CD4-positive, alpha-beta T cell treated with Interleukin-17A for 4 hours (primary cell): ENCODE results near the gene MBTD1.
"Not testable (repeated sequence)": the region's sequence is repeated elsewhere in the genome, so short reads cannot be mapped to it uniquely, and the experiment has no call there.

Experiments used
- DNase-seq: peaks from one replicate; pipeline ENCODE4 v3.0.0-alpha.2; 2020; ENCODE audit warnings: mixed read lengths

The MBTD1 gene

DNA sequence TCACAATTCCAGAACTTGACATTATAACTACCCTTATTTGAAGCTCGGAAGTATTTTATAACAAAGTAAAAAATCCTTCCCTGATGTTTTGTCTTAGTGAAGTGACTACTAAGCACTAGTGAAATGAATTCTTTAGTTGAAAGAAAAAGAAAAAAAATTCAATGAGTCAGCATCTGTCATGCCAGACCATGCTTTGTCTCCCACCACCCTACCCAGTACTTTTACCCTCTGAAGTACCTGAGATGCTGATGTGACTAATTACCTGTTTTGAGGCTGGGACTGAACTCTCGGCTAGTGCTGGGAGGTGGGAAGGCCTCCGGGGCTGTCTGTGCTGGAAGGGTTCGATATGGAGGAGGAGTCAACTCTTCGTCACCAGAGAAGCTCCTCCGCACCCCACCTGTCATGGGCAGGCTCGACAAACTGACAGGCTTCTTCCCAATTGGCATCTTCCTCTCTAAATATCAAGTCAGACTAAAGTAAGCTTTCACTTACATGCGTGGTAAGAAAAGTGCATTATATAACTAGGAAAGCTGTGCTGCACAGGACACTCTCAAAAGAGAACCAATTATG lies 74.0 kb downstream of the MBTD1 start:
- DNase-seq, result no peak

DNA sequence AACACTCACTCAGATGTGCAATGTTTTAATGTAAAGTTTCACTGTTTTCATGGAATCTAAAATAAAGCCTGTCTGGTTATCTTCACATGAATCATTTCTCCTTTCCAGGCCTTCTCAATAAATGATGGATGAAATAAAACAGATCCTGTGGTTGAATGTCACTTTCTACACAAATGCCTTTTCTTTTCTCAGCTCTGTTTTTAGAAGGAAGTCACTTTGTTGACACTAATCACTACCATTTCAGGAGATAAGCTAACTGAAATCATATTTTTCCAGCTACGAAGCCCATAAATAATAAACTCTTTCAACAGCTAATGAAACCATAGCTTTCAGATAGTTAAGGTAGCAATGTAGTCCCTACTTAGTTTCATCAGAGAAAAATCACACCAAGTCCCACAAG lies 75.7 kb downstream of the MBTD1 start:
- DNase-seq, result no peak

DNA sequence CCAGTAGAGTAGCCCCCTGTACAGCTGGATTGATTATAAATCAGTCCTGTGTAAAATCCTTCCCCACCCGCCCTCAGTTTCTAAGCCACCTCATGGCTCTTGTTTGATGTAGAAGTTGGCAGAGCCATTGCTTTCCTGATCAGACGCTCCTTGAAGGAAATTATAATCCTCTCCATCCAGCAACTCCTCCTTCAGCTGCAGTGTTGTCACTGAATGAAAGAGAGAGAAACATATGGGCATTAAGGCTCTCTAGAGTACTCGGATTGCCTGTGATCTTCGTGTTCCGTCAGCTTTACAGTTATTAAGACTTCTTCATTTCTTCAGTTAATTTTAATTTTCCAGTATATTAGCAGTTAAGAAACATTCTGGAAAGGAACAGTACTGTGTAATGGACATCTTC lies 79.4 kb downstream of the MBTD1 start:
- no peak for DNase-seq

DNA sequence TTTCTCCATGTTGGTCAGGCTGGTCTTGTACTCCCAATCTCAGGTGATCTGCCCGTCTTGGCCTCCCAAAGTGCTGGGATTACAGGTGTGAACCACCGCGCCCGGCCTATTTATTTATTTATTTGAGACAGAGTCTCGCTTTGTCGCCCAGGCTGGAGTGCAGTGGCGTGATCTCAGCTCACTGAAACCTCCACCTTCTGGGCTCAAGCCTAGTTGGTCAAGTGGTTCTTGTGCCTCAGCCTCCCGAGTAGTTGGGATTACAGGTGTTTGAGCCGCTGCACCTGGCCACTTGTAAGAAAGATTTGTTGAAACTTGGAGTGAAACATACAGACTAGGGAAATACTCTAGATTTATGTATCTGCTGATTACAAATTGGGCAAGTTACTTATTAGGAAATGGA lies 87.8 kb downstream of the MBTD1 start:
- not testable (repeated sequence) for DNase-seq

DNA sequence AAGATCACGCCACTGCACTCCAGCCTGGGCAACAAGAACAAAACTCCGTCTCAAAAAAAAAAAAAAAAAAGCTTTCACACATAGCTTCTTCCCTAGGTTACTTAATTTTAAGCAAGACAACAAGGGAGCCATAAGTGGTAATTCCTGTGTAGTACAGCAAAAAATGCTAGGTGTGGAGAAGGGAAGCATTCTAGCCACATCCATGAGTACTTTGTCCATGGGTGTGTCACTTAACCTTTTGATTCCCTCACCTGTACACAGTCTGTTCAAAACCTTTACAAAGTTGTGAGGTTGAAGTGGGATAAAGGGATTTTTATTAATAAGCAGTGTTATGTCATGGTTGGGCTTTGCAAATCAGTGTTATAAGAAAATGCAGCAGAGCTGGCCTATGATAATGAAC lies 89.1 kb downstream of the MBTD1 start:
- DNase-seq, result no peak

DNA sequence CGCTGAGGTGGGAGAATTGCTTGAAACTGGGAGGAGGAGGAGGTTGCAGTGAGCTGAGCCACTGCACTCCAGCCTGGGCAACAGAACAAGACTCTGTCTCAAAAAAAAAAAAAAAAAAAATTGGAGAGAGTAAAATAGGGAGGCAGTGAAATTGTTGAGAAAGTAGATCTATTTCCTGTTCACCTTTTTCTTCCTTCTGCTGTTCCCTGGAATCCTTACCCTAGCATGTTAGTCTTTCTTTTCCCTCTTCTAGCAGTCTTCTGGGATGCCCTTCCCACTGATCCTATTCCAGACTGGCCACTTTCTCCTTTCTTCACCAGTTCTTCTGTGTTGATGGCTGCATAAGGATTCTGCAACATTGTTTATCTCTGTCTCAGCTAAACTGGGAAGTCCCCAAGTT lies 90.5 kb downstream of the MBTD1 start:
- no peak for DNase-seq

DNA sequence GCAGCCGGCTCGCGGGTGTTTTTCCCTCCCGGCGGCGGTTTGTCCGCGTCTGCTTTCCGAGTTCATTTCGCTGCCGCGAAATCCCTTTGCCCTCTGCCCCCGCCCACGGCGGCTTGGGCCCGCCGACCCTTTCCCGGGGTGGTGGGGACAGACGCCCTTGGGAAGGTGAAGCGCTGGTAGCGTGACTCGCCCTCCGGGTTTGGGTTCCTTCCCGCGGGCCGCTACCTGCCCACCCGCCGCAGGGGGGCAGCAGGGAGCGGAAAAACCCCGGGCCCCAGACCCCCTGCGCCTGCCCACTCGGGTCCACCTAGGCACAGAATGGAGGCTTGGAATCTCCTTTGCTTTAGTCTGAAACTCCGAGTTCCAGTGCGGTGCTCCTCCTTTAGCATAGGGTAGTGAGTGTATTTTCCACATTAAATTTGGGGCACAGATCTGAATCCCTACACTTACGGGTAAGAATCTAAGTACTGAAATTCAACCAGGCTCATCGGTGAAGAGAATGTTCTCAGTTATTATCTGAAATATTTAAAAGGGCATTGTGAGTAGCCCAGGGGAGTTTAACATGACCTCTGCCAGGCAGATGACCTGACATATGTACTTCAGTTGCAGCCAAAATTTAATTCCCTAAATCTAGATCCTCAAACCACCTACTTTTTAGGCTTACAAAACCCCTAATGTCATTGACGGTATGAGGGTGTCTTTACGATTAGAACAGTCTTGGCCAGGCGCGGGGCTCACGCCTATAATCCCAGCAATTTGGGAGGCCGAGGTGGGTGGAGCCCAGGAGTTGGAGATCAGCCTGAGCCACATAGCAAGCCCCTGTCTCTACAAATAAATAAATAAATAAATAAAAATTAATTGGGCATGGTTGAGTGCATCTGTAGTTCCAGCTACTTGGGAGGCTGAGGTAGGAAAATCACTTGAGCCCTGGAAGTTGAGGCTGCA lies 92.6 kb downstream of the MBTD1 start:
- DNase-seq, result peak; percentile 77

DNA sequence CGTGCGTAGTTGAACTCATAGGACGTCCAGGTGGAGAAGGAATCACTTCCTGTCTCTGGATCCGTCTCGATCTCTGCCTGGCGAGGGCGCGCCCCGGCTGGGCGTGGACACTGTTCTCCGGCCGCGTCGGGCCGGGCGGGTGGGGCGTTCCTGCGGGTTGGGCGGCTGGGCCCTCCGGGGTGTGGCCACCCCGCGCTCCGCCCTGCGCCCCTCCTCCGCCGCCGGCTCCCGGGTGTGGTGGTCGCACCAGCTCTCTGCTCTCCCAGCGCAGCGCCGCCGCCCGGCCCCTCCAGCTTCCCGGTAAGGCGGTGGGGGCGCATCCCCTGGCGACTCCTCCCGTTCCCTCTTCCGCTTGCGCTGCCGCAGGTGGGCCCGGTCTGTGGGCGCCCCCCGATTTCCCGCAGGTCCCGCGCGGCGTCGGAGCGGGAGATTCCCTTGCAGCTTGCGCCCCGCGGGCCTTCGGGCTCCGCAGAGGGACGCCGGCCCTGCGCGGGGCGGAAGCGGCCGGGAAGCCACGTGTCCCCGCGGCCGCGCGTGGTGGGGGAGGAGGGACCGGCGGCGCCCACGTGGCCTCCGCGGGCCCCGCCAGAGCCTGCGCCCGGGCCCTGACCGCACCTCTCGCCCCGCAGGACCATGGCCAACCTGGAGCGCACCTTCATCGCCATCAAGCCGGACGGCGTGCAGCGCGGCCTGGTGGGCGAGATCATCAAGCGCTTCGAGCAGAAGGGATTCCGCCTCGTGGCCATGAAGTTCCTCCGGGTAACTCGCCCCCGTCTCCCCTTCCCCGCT lies 93.5 kb downstream of the MBTD1 start, which contains the start of gene NME2:
Gene NME2 (plus strand): TSS at position 214 of the 789 bp plus-strand sequence. CDS start 420 bp downstream, at position 634.
- DNase-seq, result peak; percentile 72

DNA sequence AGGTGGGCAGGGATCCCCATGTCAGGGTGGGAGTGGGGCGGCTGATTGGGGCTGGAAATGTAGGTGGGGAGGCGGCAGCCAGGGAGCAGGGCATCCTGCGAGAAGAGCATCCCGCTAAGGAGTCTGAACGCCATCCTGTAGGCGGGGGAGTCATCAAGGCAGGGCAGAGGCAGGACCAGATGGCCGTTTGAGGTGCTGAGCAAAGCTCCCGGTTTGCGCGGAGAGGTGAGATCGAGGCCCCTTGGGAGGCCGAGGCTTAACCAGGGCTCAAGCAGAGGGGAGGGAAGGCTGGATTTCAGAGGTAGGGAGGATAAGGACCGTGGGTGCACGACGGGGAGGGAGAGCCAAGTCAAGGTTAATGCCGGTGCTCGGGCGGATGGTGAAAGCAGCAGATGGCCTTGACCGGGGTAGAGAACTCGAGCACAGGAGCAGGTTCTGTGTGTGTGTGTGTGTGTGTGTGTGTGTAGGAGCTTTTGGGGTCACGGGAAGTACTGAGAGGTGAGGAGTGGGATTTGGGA lies 94.1 kb downstream of the MBTD1 start:
- DNase-seq, result no peak

DNA sequence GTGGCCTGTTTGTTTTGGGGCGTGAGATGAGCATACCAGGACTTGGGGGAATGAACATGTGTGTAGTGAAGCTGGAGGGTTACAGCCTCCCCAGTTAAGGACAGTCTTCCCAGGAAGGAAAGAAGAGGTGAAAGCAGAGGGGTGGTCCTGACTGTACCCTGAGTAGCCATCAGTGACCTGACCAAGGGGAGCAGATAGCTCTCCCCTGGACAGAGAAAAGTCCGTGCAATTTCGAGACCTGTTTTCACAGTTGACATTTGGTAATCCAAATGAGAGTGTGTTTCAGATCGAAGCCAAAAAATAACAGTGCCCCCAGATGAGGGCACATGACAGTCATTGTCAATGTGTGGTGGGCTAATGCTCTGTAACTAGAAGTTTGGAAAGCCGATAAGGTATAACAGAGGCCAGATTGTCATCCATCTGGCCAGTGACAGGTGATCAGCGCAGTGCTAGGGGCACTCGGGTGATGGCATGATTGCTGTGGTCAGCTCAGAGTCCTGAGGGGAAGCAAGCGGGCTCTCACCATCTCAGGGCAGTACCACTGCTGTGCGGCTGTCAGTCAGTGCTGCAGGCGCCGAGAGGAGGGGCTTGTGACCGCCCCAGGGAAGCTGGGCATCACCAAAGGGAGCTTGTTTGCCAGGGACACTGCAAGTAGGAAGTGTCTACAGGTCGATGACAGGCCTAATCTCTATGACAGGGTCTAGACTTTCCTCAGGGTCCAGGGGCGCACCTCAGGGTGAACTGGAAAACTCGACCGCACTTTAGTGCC lies 94.8 kb downstream of the MBTD1 start:
- DNase-seq, result no peak

DNA sequence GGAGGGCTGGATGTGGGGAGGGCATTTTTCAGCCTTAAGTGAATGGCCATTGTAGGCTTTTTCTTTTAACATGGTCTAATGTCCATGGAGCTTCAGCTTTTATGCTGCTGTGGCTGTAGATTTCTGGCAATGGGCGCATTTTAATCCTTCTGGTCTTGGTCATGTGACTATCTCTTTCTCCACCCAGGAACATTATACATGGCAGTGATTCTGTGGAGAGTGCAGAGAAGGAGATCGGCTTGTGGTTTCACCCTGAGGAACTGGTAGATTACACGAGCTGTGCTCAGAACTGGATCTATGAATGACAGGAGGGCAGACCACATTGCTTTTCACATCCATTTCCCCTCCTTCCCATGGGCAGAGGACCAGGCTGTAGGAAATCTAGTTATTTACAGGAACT lies 98.3 kb downstream of the MBTD1 start:
- DNase-seq, result no peak

DNA sequence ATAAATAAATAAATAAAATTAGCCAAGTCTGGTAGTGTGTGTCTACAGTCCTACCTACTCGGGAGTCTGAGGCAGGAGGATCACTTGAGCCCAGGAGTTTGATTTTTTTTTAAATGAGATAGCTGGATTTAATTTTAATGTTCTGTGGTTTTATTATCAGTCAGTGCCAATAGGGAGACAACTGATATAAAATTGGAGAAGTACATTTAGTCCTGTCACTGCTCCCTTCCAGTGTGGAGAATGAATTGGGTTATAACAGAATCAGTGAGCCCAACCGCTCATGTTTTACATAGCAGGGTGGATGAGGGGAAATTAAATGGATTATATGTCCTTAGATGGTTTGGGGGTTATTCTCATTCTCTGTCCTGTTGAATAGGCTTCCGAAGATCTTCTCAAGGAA lies 100.2 kb downstream of the MBTD1 start:
- DNase-seq, result no peak

DNA sequence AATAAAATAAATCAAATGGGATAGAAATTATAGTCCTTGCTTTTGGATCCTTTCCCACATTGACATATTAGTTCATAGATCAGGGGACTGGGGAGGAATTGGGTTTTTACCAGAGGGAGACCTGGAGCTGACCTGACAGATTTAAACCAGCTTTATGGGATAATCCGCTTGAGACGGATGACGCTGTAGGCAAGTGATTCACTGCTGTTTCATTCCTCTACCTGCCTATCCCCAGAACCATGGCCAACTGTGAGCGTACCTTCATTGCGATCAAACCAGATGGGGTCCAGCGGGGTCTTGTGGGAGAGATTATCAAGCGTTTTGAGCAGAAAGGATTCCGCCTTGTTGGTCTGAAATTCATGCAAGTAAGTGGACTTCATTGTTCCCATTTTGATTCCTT lies 104.4 kb downstream of the MBTD1 start:
- DNase-seq, result no peak

DNA sequence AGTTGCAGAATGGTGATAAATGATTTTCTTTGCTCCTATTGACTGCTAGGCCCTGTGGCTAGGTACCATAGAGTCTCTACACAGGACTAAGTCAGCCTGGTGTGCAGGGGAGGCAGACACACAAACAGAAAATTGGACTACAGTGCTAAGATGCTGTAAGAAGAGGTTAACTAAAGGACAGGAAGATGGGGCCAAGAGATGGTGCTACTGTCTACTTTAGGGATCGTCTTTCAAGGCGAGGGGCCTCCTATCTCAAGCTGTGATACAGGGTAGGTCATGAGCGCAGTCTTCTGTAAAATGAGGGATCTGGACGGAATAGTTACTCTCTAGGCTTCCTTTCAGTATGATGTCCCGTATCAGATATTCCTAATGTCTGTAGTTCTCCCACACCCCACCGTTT lies 105.7 kb downstream of the MBTD1 start:
- peak; percentile 4 for DNase-seq

DNA sequence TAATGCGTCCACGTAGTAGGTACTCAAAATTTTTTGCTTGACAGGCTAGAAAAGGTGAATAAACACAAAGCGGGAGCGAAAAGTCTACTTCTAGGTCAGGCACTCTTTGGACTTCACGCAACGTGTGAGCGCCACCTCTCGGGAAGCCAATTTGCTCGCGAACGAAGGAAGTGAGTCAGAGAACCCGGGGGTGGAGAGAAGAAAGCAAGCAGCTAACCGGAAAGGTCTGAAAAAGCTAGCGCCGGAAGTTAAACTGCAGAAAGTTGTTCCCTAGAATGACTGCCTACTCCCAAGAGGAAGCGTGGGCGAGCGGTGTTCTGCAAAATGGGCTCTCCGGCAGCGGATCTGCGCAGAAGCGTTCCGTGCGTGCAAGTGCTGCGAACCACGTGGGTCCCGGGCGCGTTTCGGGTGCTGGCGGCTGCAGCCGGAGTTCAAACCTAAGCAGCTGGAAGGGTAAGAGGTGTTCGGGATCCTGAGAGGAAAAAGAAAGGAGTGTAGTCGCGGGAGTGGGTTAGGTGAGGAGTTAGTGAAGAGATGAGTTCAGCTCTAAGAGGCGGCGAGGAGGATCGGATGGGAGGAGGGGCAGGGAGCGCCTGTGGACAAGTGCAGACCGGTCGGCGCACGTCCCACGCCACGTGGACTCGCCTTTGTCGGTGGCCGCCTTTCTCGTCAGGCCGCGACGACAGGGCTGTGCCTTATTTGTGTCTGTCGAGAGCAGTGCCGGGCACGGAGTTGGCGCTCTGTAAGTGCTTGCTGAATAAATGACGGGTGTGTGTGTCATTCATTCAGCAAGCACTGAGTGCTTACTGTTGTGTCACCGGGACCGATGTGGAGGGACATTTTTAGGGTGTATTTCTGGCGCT lies 106.4 kb downstream of the MBTD1 start, which contains the start of gene NME1:
Gene NME1 (plus strand): TSS at position 350 of the 863 bp plus-strand sequence. CDS start 2,096 bp downstream, outside the sequence.
- peak; percentile 95 for DNase-seq

DNA sequence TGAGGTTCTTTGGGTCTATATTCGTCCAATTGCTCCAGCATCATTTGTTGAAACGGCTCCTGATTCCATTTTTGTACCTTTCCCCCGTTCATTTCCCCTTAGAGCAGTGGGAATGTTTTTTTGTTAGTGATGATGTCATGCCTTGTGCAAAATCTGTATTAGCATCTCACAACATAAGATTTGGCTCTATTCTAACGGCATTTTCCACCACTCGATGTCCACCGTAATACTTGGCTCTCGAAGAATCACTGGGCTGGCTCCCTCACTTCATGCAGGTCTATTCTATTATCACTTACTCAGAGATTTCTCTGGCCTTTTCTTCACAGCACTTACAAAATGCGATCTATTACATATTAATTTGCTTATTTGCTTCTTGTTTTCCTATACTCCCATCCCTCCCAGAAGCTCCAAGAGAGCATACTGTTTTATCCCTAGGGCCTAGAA lies 107.1 kb downstream of the MBTD1 start:
- no peak for DNase-seq

DNA sequence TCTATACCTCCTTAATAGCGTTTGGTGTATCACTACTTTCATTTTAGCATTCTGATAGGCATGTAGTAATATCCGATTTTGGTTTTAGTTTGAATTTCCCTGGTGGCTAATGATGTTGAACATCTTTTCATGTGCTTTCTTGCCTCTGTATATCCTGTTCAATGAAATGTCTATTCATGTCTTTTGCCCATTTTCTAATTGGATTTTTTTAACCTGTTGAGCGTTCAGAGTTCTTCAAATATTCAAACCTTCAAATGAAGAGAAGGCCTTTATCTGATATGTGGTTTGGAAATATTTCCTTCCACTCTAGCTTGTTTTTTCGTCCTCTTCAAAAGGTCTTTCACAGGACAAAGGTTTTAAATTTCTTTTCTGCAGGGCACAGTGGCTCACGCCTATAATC lies 108.9 kb downstream of the MBTD1 start:
- DNase-seq, result no peak

DNA sequence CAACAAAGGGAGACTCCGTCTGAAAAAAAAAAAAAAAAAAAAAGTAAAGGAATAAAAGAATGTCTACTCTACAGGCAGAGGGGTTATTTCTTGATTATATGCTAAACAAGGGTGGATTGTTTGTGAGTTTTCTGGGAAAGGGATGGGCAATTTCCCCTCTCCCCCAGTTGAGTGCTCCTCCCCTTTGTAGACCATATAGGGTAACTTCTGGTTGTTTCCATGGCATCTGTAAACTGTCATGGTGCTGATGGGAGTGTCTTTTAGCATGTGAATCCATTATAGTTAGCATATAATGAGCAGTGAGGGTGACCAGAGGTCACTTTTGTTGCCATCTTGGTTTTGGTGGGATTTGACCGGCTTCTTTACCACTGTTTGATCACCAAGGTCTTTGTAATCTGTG lies 110.7 kb downstream of the MBTD1 start:
- no peak for DNase-seq

DNA sequence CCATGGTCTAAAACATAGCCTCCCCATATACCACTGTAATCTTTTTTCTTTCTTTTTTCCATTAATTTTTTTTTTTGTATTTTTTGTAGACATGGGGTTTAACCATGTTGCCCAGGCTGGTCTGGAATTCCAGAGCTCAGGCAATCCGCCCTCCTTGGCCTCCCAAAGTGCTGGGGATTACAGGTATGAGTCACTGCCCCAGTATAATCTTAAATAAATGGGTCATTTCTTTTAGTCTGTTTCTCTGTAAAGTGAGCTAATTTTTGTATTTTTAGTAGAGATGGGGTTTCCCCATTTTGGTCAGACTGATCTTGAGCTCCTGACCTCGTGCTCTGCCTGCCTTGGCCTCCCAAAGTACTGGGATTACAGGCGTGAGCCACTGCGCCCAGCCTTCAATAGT lies 112.2 kb downstream of the MBTD1 start:
- DNase-seq, result no peak

DNA sequence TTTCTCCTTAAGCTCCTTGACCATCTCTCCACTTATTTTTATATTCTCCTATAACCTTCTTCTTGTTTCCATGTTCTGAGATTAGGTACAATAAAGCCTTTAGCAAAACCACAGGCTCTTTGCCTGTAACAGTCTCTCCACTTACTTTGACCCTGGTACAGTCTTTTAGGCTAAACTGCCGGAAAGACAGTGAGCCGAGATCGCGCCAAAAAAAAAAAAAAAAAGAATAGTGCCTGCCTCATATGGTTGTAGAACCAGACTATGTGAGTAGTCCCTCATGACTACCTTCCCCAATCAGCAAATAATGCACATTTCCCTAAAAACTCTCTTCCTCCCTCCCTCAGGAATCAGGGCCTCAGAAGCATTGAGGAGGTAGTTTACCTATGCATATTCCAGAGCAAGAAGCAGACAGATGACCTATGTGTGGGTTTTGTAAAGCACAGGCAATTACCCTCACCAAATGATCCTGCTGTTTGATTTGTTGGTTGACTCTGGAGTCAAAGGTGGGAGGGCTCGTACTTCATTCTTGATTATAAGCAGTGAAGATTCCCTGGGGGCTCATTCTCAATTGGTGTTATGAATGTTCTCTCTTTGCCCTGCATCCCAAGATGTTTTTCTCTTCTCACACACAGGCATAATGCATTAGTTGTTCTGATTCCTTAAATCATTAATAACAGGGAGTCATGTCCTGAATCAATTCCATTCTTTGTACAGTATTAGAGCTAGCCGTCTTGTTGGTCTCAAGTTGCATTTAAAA lies 115.4 kb downstream of the MBTD1 start:
- DNase-seq, result no peak
